ENCODE results near the gene SRGAP2C. TPM values are rescaled to one million over a fixed set of nuclear protein-coding genes. Genes with fewer than 3 reads are reported as not detected.
"Not testable (repeated sequence)": the region's sequence is repeated elsewhere in the genome, so short reads cannot be mapped to it uniquely, and the experiment has no call there.

Gene SRGAP2C
- polyA plus RNA-seq, 1 experiment, result 9.4 TPM

- H3K27ac ChIP-seq (ENCODE audit: low read depth, low read length); CTCF ChIA-PET; H3K4me3 ChIP-seq (ENCODE audit: low read depth, low read length); H3K27me3 ChIP-seq (ENCODE audit: control insufficient read depth, insufficient read depth, low read length); POLR2A ChIA-PET; H3K9me3 ChIP-seq (ENCODE audit: control insufficient read depth, insufficient read depth, low read length); DNase-seq (ENCODE audit: low read depth, low spot score): not testable (repeated sequence)
Observed at GRCh38 chr1:121386319-121386948, 201.7 kb downstream of the SRGAP2C start.

- DNase-seq (ENCODE audit: low read depth, low spot score); H3K27ac ChIP-seq (ENCODE audit: low read depth, low read length); POLR2A ChIA-PET; CTCF ChIA-PET; H3K9me3 ChIP-seq (ENCODE audit: control insufficient read depth, insufficient read depth, low read length); H3K27me3 ChIP-seq (ENCODE audit: control insufficient read depth, insufficient read depth, low read length); H3K4me3 ChIP-seq (ENCODE audit: low read depth, low read length): not testable (repeated sequence)
Observed at GRCh38 chr1:121389895-121390560, 205.3 kb downstream of the SRGAP2C start.

- H3K9me3 ChIP-seq (ENCODE audit: control insufficient read depth, insufficient read depth, low read length); H3K4me3 ChIP-seq (ENCODE audit: low read depth, low read length); POLR2A ChIA-PET; H3K27me3 ChIP-seq (ENCODE audit: control insufficient read depth, insufficient read depth, low read length); H3K27ac ChIP-seq (ENCODE audit: low read depth, low read length); CTCF ChIA-PET; DNase-seq (ENCODE audit: low read depth, low spot score): not testable (repeated sequence)
Observed at GRCh38 chr1:121392130-121392529, 207.4 kb downstream of the SRGAP2C start.

- H3K27me3 ChIP-seq (ENCODE audit: control insufficient read depth, insufficient read depth, low read length); POLR2A ChIA-PET; H3K9me3 ChIP-seq (ENCODE audit: control insufficient read depth, insufficient read depth, low read length); DNase-seq (ENCODE audit: low read depth, low spot score); CTCF ChIA-PET; H3K27ac ChIP-seq (ENCODE audit: low read depth, low read length): not testable (repeated sequence)
- peak overlapping the region; percentile 42 for H3K4me3 ChIP-seq (ENCODE audit: low read depth, low read length)
Observed at GRCh38 chr1:121395718-121396201, 211.0 kb downstream of the SRGAP2C start.

GRCh38 chr1:121396335-121397081 is 211.7 kb downstream of the SRGAP2C start:
- H3K9me3 ChIP-seq (ENCODE audit: control insufficient read depth, insufficient read depth, low read length); DNase-seq (ENCODE audit: low read depth, low spot score); H3K27me3 ChIP-seq (ENCODE audit: control insufficient read depth, insufficient read depth, low read length); POLR2A ChIA-PET; H3K27ac ChIP-seq (ENCODE audit: low read depth, low read length); CTCF ChIA-PET: not testable (repeated sequence)
- H3K4me3 ChIP-seq (ENCODE audit: low read depth, low read length), result peak overlapping the region; percentile 59

- not testable (repeated sequence) for H3K27ac ChIP-seq (ENCODE audit: low read depth, low read length)
Observed at GRCh38 chr1:121397101-121397500, 212.3 kb downstream of the SRGAP2C start.

GRCh38 chr1:121399193-121399592 is 214.4 kb downstream of the SRGAP2C start:
- H3K27ac ChIP-seq (ENCODE audit: low read depth, low read length); DNase-seq (ENCODE audit: low read depth, low spot score); H3K4me3 ChIP-seq (ENCODE audit: low read depth, low read length); H3K27me3 ChIP-seq (ENCODE audit: control insufficient read depth, insufficient read depth, low read length); POLR2A ChIA-PET; CTCF ChIA-PET; H3K9me3 ChIP-seq (ENCODE audit: control insufficient read depth, insufficient read depth, low read length): not testable (repeated sequence)

More at GRCh38 chr1:121397101-121397500, 212.3 kb downstream of the SRGAP2C start:
- CTCF ChIA-PET; H3K4me3 ChIP-seq (ENCODE audit: low read depth, low read length); DNase-seq (ENCODE audit: low read depth, low spot score); H3K9me3 ChIP-seq (ENCODE audit: control insufficient read depth, insufficient read depth, low read length); H3K27me3 ChIP-seq (ENCODE audit: control insufficient read depth, insufficient read depth, low read length); POLR2A ChIA-PET: not testable (repeated sequence)

- CTCF ChIA-PET; H3K9me3 ChIP-seq (ENCODE audit: control insufficient read depth, insufficient read depth, low read length); H3K4me3 ChIP-seq (ENCODE audit: low read depth, low read length); POLR2A ChIA-PET; H3K27ac ChIP-seq (ENCODE audit: low read depth, low read length); DNase-seq (ENCODE audit: low read depth, low spot score); H3K27me3 ChIP-seq (ENCODE audit: control insufficient read depth, insufficient read depth, low read length): not testable (repeated sequence)
Observed at GRCh38 chr1:121400108-121400507, 215.3 kb downstream of the SRGAP2C start.

- DNase-seq (ENCODE audit: low read depth, low spot score); POLR2A ChIA-PET; H3K4me3 ChIP-seq (ENCODE audit: low read depth, low read length); H3K9me3 ChIP-seq (ENCODE audit: control insufficient read depth, insufficient read depth, low read length); CTCF ChIA-PET; H3K27me3 ChIP-seq (ENCODE audit: control insufficient read depth, insufficient read depth, low read length); H3K27ac ChIP-seq (ENCODE audit: low read depth, low read length): not testable (repeated sequence)
Observed at GRCh38 chr1:121400541-121401310, 216.0 kb downstream of the SRGAP2C start.

- H3K9me3 ChIP-seq (ENCODE audit: control insufficient read depth, insufficient read depth, low read length); DNase-seq (ENCODE audit: low read depth, low spot score); H3K27me3 ChIP-seq (ENCODE audit: control insufficient read depth, insufficient read depth, low read length); CTCF ChIA-PET; H3K4me3 ChIP-seq (ENCODE audit: low read depth, low read length); POLR2A ChIA-PET; H3K27ac ChIP-seq (ENCODE audit: low read depth, low read length): not testable (repeated sequence)
Observed at GRCh38 chr1:121401375-121401955, 216.7 kb downstream of the SRGAP2C start.

GRCh38 chr1:121403254-121403653 is 218.5 kb downstream of the SRGAP2C start:
- H3K27me3 ChIP-seq (ENCODE audit: control insufficient read depth, insufficient read depth, low read length); CTCF ChIA-PET; POLR2A ChIA-PET; H3K9me3 ChIP-seq (ENCODE audit: control insufficient read depth, insufficient read depth, low read length); DNase-seq (ENCODE audit: low read depth, low spot score); H3K27ac ChIP-seq (ENCODE audit: low read depth, low read length); H3K4me3 ChIP-seq (ENCODE audit: low read depth, low read length): not testable (repeated sequence)
